ENCODE data around the gene CEP85L.

The CEP85L gene

DNA sequence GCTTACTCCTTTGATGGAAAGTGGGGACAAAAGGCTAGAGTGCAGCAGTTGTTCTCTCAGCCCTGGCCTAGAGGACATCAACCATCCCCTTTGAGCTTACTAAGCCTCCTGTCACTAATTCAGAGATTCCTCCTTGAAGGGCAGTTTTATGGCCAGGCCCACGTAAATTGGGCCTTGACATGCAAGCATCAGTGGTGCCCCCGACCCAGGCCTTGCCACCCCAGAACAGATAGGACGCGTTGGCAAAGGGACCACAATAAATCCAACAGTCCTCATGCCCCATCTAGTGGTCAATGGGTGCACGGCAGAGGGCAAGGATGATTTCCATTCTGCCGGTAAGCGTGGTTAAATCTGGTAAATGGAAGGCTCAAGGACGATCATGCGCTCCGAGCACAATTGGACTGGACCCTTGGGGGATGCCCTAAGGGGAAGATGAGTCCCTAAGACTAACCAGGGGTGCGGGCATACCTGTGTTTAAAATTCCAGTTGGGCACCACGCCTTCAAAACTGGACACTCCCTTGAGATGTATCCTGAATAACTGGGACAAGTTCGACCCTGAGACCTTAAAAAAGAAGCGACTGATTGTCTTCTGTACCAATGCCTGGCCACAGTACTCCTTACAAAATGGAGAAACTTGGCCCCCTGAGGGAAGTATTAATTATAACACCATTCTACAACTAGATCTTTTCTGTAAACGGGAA lies 32.6 kb downstream of the CEP85L start:
- no peak for DNase-seq

DNA sequence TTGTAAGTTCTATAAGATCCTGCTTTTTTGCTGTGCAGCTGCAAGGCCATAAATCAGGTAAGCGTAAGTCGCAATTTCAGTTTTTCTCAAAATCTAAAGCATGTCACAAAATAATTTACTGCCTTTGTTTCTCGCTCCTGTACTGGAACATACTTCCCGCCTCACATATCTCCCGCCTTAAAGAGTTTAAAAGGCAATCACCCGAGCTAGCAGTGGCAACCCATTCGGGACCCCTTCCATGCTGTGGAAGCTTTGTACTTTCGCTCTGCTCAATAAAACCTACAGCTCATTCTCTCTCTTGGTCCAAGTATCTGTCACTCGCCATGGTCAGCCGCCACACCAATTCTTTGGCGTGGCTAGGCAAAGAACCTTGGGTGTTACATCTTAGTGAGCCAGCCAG lies 34.0 kb downstream of the CEP85L start:
- no peak for DNase-seq

DNA sequence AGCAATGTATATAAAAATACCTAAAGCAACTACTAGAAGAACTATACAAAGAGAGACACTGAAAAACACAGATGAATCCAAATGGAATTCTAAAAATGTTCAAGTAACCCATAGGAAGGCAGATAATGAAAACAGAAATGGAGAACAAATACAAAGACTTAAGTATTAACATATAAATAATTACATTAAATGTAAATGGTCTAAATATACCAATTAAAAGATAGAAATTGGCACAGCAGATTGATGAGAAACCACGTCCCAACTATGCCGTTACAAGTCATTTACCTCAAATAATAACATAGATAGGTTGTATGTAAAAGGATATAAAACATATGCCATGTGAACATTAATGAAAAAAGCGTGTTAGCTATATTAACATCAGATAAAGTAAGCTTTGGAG lies 40.1 kb downstream of the CEP85L start:
- no peak for DNase-seq

DNA sequence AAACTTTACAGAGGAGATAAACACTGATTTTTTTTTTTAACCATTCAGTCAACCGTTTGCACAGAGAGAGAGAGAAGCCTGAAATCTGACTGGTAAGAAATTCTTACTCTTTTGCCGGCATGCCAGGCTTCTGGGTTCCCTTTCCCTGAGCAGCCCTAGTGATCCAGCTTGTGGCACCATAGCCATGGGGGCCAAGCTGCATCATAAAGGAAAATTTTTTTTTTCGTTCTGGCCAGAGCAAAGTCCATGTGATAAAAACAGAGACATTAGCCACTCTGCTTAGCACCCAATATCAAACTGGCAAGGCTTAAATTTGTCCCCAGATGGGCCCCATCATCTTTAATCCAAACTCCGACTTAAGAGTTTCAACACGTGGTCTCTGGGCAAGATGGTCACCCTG lies 44.5 kb downstream of the CEP85L start:
- no peak for DNase-seq

DNA sequence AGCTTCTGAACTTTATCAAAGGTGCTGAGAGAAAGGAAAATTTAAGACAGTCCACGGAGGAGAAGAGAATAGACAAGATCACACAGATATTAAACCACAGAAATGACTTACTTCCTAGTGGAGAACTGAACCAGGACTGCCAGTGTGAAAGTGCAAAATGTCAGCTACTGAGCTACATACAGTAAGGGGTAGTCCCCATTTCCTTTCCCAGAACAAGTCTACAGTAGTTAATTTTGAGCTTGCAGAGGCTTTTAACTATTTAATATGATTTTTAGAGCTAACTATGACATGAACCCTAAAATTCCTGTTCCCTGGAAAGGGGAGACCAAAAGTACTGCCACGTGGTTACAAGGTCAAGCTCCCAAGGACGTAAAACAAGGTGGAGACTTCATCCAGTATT lies 45.1 kb downstream of the CEP85L start:
- no peak for DNase-seq

DNA sequence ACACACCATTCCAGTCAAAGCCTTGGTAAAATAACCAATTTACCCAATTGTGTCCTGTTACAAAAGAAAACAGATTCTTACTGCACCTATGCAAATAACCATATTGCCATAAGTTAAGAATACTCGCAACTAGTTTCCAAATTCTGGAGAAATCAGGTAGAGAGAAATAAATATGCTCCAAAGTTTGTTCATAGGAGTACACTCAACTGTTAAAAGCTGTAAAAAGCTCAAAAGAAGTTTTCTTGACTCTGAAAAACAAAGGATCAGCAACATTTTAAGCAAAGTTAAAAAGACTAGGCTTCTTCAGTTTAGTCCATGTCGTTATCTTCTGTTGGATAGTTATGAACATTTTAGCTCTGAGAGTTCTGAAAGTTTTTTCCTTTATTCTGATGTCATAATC lies 48.0 kb downstream of the CEP85L start:
- DNase-seq = no peak

DNA sequence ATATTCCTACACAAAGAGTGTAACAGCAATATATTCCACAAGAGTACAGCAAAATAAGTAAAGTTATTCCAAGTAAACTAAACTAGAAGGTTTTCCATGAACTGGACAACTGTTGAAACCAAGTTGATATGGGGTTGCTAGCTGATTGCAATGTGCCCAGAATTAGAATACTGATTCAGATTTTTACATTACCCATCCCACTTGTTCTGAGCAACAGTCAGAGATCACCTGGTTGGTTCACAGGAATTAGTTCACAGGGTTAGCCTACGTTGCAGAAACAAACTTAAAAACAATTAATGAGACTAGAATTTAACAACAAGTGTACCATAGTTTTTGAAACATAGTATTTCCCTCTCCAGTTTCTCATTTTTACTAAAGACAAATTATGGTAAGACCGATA lies 49.1 kb downstream of the CEP85L start:
- no peak for DNase-seq

DNA sequence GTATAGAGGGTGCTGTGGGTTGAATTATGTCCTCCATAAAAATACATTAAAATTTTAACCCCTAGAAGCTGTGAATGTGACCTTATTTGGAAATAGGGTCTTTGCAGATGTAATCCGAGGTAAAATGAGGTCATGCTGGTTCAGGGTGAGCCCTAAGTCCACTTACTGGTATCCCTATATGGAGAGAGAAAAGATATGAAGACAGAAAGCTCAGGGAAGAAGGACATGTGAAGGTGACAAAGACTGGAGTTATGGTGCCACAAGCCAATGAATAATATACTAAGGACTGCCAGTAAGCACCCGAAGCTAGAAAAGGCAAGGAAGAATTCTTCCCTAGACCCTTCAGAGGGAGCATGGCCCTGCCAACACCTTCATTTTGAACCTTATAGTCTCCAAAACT lies 53.1 kb downstream of the CEP85L start:
- DNase-seq = no peak

DNA sequence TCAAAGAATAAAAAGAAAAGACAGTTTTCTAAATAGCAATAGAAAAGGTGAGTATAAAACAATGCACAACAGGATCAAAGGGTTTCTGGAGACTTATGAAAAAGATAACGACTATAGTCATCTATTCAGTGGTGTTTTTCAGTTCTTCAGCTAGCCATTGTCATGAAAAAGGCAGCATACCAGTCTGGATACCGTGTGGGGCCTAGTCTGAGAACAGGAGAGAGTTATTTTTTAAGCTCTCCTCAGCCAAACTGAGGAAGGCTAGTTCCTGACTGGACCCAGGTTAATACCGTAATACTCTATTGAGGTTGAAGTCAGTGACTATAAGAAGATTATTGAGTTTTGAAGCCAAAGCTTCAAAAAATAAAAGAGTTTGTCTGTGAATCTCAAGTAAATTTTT lies 53.8 kb downstream of the CEP85L start:
- DNase-seq = no peak

DNA sequence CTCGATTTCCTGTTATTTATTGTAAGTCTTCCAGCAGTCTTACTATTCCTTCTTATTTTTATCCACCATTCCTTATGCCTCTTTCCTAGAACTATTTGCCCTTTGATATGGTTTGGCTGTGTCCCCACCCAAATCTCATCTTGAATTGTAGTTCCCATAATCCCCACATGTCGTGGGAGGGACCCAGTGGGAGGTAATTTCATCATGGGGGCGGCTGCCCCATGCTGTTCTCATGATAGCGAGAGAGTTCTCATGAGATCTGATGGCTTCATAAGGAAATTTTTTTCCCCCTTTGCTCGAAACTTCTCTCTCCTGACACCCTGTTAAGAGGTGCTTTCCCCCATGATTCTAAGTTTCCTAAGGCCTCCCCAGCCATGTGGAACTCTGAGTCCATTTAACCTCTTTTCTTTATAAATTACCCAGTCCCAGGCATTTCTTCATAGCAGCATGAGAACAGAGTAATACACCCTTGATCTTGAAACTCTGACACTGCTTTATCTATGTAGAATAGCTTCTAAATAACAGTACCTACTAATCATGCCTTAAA lies 54.5 kb downstream of the CEP85L start:
- no peak for DNase-seq

DNA sequence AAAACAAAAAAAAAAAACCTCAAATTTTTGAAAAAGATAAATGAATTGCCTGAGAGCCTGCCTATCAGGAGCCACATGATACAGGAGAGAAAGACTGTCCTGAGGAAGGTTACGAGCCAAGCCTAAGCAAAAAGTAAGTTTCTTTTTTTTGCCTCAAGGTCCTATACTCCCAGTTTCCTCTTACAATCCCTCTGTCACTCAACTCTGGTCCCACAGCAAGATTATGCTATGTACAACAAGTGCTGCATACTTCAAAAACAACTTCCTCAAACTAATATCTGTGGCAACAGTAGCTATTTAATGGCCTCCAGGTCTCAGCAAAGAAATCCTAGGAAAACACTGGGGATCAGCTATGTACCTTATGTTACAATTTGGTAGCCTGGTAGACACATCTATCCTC lies 56.5 kb downstream of the CEP85L start:
- DNase-seq = no peak

DNA sequence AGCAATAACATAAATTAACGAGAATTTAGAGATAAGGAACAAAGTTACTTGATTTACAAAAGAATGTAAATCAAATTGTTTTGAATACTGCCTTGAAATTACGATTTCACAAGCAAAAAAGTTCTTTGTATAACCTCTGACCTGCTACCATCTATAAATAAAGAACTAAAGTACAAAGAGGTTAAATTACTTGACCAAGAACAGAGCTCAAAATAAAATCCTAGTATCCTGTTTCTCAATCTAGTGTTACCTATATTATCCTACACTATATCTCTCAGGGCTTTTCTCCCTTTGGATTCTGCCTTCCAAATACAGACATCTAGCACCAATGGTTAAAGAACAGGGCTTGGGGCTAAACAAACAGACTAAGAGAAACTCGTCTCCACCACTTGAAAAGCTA lies 59.5 kb downstream of the CEP85L start:
- no peak for DNase-seq

DNA sequence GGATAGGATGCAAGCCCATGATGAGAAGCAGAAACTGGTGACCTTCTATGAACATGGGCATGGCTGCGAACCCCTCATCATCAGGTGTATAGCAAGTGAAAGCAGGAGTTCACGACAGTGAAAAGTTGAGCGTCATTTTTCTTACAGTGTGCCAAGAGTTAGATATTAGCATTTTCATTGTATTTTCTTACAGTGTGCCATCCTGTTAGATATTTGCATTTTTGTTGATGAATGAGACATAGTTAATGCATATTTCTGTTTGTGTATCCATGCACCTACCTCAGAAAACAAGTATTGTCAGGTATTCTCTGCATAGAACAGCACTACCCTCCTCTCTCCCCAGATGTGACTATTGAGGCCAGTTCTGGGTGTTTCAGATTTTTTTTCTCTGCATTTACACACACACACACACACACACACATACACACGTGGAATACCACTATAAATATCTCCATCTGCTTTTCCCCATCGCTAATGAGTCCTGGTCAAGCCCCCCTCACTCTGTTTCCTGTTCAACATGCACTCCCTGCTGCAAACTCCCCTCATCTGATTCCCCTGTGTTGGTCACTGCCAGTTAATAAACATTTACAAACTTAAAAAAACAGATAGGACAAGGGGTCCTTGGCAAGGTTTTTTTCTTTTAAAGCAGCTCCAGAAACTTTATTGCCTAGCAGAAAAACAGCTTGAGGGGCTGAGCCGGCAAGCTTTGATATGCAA lies 61.6 kb downstream of the CEP85L start:
- no peak for DNase-seq

DNA sequence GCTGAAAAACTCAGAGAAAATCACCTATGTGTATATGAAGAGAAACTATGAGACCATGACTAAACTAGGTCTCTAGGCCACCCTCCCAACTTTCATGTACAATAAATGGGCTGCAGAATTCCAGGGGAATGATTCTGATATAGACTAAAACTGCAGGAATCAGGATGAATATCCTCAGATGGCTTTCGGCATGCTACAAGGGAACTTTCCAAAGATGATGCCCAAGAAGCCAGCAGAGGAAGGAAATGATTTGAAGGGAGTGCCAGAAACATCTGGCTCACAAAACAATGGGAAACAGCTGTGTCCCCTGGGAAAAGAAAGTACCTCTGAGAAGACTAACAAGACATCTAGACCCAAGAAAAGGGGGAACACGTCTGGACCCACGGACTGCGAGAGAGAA lies 62.2 kb downstream of the CEP85L start:
- no peak for DNase-seq

DNA sequence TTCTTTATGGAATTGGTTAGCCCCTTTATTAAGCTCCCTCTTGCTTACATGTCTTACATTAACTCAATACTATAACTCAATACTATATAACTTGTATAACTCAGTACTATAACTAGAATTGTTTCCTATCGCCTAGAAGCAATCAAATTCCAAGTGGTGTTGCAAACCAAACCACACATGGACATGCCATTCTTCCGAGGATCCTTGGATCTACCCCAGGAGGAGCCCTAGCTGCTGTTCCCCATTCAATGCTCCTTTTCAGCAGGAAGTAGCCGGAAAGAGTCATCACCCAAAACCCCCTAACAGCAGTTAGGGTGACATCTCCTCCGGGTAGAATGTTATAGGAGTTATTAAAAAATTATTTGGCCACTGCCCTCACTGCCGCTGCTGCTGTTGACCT lies 62.8 kb downstream of the CEP85L start:
- DNase-seq = no peak

DNA sequence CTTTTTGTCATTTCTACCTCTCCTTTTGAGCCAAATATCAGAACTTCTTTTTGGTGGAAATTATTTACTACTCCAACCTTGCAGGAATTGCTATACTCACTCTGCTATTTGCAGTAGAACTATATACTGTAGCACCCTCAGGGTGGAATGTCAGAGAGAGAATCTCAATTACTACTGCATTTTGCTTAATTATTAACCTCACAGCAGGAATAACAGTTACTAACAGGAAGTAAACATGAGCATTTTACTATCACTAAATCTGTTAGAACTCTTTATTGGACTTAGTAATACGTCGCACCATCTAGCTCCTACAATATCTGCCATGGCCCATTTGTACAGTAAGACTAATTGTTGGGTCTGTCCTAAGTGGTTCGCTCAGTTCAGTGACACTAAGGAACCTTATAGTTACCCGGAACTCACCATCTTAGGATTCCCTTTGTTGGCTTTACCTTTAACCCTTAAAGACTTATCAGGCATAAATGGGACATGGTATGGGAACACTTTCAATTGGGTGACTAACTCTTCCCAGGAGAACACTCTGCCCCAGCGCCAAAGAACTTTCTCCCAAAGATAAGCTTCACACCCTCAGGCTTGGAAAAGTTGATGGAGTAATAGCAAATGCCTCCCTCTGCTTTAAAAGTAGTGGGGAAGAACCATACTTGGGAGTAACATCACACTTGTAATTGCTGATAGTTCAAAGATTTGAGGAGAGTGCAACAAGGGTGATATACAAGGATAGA lies 64.5 kb downstream of the CEP85L start:
- DNase-seq = no peak

DNA sequence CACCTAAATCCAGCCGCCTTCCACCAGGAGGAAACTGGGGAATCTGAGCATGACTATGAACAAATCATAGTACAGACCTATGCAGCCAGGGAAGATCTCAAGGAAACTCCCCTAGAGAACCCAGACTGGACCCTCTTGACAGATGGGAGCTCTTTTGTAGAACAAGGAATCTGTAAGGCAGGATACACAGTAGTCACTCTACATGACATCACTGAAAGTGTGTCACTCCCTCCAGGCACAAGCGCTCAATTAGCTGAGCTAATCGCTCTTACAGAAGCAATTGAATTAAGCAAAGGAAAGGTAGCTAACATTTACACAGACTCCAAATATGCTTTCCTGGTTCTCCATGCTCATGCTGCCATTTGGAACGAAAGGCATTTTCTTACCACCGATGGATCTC lies 66.5 kb downstream of the CEP85L start:
- DNase-seq = no peak

DNA sequence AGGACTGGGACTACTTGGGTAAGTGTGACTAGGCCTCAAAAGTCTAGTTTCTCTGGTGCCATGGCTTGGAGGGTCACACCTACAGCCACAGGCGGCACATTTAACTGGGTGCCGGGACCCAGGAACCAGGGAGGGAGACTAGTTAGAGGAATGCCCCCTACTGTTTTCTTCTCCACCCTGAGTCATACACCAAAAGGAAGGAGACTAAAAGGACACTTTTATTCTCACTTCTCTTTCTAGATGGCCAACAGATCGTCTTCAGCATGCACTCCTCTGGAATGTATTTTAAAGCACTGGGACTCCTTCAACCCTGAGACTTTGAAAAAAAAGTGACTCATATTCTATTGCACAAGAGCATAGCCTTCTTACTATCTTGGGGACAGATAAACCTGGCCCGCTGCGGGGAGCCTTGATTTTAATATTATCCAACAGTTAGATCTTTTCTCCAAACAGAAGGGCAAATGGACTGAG lies 69.9 kb downstream of the CEP85L start:
- peak; percentile 20 for DNase-seq

DNA sequence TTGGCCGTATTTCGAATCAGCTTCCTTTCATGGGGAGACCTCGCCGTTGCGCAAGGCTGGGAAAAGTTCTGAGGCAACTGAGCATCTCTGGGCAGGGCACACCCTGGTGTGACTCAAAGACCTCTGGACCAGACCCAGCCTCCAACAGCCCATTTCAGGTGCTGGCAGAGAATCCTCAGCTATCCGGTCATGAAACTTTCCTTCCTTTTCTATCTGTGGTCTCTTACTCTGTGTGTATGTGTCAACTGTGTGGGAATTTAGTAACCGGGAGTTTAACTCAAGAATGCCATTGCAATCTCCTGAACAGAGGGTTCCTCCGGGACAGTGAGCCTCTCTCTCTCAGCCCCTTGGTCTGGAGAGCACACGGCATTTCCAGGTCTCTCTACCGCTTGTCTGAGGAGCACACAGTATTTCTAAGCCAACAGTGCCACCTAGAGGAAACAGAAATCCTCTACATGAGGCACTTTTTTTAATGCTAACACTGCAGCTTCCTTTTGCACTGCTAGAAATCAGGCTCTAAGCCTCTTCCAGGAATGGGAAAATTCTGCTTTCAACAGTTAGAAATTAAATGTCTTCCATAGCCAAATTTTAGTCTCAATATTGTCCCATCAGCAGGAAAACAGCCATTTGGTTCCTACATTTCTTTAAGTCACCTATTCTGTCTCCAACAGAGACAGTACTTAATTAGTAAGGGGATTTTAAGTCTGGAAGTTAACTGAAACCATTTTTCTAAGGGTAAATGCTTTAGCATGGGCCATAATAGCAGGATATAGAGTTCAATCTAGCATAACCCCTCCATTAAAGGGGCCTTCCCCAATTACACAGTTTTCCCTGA lies 70.6 kb downstream of the CEP85L start:
- peak; percentile 50 for DNase-seq

DNA sequence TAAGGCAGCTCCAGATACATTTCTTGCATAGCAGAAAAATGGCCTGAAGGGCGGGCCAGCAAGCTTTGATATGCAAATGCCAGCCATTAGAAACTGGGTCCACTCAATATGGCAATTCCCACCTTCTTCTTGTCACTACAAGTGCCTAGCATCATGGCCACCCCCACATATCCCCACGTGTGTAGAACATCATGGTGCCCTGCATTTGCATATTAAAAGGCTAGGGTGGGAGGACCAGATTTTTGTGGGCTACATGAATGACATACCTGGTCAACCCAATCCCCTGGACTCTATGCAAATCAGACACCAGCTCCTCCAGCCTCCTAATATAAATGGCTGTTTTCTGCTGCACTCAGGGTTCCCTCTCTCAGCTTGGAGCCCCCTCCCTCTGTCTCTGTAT lies 71.6 kb downstream of the CEP85L start:
- DNase-seq = no peak

DNA sequence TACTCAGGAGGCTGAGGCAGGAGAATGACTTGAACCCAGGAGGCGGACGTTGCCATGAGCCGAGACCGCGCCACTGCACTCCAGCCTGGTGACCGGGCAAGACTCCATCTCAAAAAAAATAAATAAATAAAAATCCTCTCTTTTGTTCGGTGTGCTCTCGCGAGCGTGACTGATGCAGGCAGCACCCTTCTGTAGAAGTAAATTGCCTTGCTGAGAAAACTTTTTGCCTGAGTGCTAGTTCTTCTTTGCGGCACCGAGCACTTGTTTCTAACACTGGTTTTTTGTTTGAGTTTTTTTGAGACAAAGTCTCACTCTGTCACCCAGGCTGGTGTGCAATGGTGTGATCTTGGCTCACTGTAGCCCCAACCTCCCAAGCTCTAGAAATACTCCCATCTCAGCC lies 72.8 kb downstream of the CEP85L start:
- no peak for DNase-seq

DNA sequence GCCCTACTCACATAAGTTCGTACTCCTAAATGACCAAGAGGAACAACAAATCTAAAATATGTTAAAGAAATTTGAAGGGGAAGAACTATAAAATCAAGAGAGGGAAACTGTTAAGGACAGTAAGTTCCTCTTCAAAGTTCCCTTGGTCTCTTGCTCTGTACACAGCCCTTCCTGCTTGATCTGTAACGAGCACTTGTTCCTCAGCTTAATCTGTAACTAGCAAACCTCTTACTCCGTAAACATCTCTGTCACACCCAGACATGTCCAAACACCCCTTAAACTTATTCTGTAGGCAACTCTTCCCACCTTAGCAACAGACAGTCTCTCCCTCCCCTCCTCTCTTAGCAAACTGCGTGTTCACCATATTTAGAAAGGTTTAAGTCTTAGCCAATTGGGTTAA lies 73.4 kb downstream of the CEP85L start:
- no peak for DNase-seq
